Measurements from ENCODE around the gene ZNF311.

ZNF311 gene

GRCh38 chr6:29005183-29005885 is at the start of gene ZNF311:
TSS of gene ZNF311 (minus strand) at chr6:29005315. CDS start at chr6:29003954, 1,361 bp downstream.
- H3K27me3 ChIP-seq (replicated peaks), result no peaks in the 10 kb centered on the region
- in situ Hi-C loops (cut with HindIII; ENCODE audit: low pct_ligation_motif_present, low sequenced_read_pairs), result no loop called here
- H3K27ac ChIP-seq, result no peak within 1 kb of the TSS
- DNase-seq, result peak; percentile 54
- H3K4me3 ChIP-seq (ENCODE audit: low read depth, low read length), result peak within 1 kb of the TSS; percentile 65
- H3K36me3 ChIP-seq (replicated peaks), result no peaks in the 10 kb centered on the region
- TF ChIP-seq, protein P1, sequence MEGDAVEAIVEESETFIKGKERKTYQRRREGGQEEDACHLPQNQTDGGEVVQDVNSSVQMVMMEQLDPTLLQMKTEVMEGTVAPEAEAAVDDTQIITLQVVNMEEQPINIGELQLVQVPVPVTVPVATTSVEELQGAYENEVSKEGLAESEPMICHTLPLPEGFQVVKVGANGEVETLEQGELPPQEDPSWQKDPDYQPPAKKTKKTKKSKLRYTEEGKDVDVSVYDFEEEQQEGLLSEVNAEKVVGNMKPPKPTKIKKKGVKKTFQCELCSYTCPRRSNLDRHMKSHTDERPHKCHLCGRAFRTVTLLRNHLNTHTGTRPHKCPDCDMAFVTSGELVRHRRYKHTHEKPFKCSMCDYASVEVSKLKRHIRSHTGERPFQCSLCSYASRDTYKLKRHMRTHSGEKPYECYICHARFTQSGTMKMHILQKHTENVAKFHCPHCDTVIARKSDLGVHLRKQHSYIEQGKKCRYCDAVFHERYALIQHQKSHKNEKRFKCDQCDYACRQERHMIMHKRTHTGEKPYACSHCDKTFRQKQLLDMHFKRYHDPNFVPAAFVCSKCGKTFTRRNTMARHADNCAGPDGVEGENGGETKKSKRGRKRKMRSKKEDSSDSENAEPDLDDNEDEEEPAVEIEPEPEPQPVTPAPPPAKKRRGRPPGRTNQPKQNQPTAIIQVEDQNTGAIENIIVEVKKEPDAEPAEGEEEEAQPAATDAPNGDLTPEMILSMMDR (IDR thresholded peaks at IDR 0.05; ENCODE audit: low read depth, low read length, missing control alignments), result no peak

- in situ Hi-C loops (cut with HindIII; ENCODE audit: low pct_ligation_motif_present, low sequenced_read_pairs), result no loop called here
- no peak for DNase-seq
- TF ChIP-seq, protein P1 (IDR thresholded peaks at IDR 0.05; ENCODE audit: low read depth, low read length, missing control alignments), result no peak
- H3K4me3 ChIP-seq (ENCODE audit: low read depth, low read length), result no peak overlapping the region
- H3K27ac ChIP-seq, result no peak overlapping the region
- H3K27me3 ChIP-seq (replicated peaks), result no peaks in the 10 kb centered on the region
- H3K36me3 ChIP-seq (replicated peaks), result no peaks in the 10 kb centered on the region
Observed at GRCh38 chr6:29051680-29052079, 46.6 kb upstream of the ZNF311 start.

DNA sequence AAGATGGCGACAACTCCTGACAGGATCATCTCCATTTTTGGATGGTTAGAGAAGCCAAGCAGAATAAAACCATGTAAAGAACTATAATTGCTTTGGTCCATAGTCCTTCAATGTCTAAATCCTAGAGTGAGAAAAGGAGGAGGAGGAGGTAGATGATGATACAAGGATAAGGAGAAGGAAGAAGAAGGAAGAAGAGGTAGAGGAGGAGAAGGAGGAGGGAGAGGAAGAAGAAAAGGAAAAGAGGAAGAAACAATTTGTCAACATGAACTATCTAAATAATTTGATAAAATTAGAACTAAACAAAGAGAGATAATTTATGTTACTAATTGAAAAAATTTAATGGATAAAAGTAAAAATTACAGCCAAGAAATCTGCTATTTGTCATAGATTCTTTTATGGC is 40.0 kb upstream of the ZNF311 start, which contains the start of gene OR2W1:
Gene OR2W1 (minus strand): TSS at position 101 of the 400 bp plus-strand sequence. CDS start 0 bp downstream, at position 101.
- TF ChIP-seq, protein P1 (IDR thresholded peaks at IDR 0.05; ENCODE audit: low read depth, low read length, missing control alignments), result no peak
- in situ Hi-C loops (cut with HindIII; ENCODE audit: low pct_ligation_motif_present, low sequenced_read_pairs), result no loop called here
- Histone ChIP-seq H3K27ac (no peak within 1 kb of the TSS), H3K27me3 (replicated peaks) (no peaks in the 10 kb centered on the region), H3K4me3 (ENCODE audit: low read depth, low read length) (no peak within 1 kb of the TSS), H3K36me3 (replicated peaks) (no peaks in the 10 kb centered on the region)
- no peak for DNase-seq

DNA sequence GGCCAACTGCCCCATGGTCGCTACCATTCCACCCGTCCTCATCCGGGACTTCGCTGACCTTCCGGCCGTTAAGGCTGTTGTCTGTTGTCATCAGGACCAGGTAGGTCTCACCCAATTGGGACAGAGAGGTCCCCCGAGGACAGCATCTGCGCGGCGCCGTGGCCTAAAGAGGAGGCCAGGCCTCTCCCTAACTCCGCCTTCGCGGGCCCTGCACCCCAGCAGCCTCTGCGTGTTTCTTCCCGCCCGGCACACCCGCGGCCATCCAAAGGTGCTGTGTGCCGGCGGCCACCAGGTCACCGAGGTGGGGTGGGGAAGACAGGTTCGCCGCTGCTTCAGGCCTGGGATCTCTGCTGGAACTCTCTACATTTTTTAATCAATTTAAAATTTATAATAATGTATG is 30.8 kb upstream of the ZNF311 start:
- in situ Hi-C loops (cut with HindIII; ENCODE audit: low pct_ligation_motif_present, low sequenced_read_pairs), result no loop called here
- TF ChIP-seq, protein P1 (IDR thresholded peaks at IDR 0.05; ENCODE audit: low read depth, low read length, missing control alignments), result no peak
- no peak for DNase-seq
- Histone ChIP-seq H3K27ac (no peak overlapping the region), H3K36me3 (replicated peaks) (no peaks in the 10 kb centered on the region), H3K27me3 (replicated peaks) (no peaks in the 10 kb centered on the region), H3K4me3 (ENCODE audit: low read depth, low read length) (no peak overlapping the region)

- Histone ChIP-seq H3K27me3 (replicated peaks) (no peaks in the 10 kb centered on the region), H3K27ac (no peak overlapping the region), H3K4me3 (ENCODE audit: low read depth, low read length) (no peak overlapping the region), H3K36me3 (replicated peaks) (no peaks in the 10 kb centered on the region)
- DNase-seq, result no peak
- in situ Hi-C loops (cut with HindIII; ENCODE audit: low pct_ligation_motif_present, low sequenced_read_pairs), result no loop called here
- TF ChIP-seq, protein P1 (IDR thresholded peaks at IDR 0.05; ENCODE audit: low read depth, low read length, missing control alignments), result no peak
Observed at GRCh38 chr6:29028821-29029220, 23.7 kb upstream of the ZNF311 start.
